HL-60 (cell line): ENCODE results near the gene SPDYE6.
"Not testable (repeated sequence)": the region's sequence is repeated elsewhere in the genome, so short reads cannot be mapped to it uniquely, and the experiment has no call there.

ENCODE experiments used
- GABPA ChIP-seq: IDR thresholded peaks from 2 replicates; pipeline ENCODE4 v1.6.1; 2012; ENCODE audit warnings: low read depth
- POLR2AphosphoS5 ChIP-seq: IDR thresholded peaks from 2 replicates; pipeline ENCODE4 v1.6.1; 2012; ENCODE audit warnings: low read depth
- TF ChIP-seq, protein P1 (sequence below): IDR thresholded peaks from one replicate; pipeline ENCODE4 v1.5.1; 2011; ENCODE audit warnings: low read length, control low read depth, inconsistent platforms; ENCODE audit not compliant: insufficient read depth
- TF ChIP-seq, protein P2 (sequence below): IDR thresholded peaks from 2 replicates; pipeline ENCODE4 v1.6.1; 2012; ENCODE audit warnings: low read depth; ENCODE audit not compliant: insufficient replicate concordance

DNA sequence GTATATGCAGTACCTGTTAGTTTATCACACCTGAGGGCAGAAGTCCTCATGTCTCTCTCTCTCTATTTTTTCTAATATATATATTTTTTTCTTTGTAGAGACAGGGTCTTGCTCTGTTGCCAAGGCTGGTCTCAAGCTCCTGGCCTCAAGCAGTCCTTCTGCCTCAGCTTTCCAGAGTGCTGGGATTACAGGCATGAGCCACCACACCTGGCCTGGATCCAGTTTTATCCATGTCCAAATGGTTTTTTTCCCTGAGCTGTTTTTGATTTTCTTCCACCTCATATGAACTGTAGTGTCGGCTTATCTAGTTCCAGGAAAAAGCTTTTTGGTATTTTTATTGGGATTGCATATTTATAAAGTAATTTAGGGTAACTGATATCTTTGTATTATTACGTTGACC is 16.6 kb upstream of the SPDYE6 start:
- TF ChIP-seq GABPA, POLR2AphosphoS5: not testable (repeated sequence)
- TF ChIP-seq, protein P1, sequence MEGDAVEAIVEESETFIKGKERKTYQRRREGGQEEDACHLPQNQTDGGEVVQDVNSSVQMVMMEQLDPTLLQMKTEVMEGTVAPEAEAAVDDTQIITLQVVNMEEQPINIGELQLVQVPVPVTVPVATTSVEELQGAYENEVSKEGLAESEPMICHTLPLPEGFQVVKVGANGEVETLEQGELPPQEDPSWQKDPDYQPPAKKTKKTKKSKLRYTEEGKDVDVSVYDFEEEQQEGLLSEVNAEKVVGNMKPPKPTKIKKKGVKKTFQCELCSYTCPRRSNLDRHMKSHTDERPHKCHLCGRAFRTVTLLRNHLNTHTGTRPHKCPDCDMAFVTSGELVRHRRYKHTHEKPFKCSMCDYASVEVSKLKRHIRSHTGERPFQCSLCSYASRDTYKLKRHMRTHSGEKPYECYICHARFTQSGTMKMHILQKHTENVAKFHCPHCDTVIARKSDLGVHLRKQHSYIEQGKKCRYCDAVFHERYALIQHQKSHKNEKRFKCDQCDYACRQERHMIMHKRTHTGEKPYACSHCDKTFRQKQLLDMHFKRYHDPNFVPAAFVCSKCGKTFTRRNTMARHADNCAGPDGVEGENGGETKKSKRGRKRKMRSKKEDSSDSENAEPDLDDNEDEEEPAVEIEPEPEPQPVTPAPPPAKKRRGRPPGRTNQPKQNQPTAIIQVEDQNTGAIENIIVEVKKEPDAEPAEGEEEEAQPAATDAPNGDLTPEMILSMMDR, result not testable (repeated sequence)
- TF ChIP-seq, protein P2, sequence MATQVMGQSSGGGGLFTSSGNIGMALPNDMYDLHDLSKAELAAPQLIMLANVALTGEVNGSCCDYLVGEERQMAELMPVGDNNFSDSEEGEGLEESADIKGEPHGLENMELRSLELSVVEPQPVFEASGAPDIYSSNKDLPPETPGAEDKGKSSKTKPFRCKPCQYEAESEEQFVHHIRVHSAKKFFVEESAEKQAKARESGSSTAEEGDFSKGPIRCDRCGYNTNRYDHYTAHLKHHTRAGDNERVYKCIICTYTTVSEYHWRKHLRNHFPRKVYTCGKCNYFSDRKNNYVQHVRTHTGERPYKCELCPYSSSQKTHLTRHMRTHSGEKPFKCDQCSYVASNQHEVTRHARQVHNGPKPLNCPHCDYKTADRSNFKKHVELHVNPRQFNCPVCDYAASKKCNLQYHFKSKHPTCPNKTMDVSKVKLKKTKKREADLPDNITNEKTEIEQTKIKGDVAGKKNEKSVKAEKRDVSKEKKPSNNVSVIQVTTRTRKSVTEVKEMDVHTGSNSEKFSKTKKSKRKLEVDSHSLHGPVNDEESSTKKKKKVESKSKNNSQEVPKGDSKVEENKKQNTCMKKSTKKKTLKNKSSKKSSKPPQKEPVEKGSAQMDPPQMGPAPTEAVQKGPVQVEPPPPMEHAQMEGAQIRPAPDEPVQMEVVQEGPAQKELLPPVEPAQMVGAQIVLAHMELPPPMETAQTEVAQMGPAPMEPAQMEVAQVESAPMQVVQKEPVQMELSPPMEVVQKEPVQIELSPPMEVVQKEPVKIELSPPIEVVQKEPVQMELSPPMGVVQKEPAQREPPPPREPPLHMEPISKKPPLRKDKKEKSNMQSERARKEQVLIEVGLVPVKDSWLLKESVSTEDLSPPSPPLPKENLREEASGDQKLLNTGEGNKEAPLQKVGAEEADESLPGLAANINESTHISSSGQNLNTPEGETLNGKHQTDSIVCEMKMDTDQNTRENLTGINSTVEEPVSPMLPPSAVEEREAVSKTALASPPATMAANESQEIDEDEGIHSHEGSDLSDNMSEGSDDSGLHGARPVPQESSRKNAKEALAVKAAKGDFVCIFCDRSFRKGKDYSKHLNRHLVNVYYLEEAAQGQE, result not testable (repeated sequence)
